WTC11 (cell line): ENCODE results near the gene ETV6. TPM values are rescaled to one million over a fixed set of nuclear protein-coding genes. Genes with fewer than 3 reads are reported as not detected.
A peak's percentile ranks its signal among the peaks of the same experiment; 100 is the strongest.

Experiments used
- ATAC-seq: fragments of 200-7000 bp; cut with Tn5 transposase; 2 replicates; pipeline ENCODE4 v1.10.0; 2021; ENCODE audit warnings: mild to moderate bottlenecking, moderate library complexity
- CTCF ChIA-PET: fragments of 300-600 bp; sonication (Branson Sonifier 250); formaldehyde crosslinking; loops from one replicate; lab custom pipeline; 2021; ENCODE audit warnings: antibody characterized with exemption; lab: Charles Lee
- POLR2A ChIA-PET: fragments of 350-600 bp; sonication (Branson Sonifier 250); formaldehyde crosslinking; loops from one replicate; lab custom pipeline; 2021; ENCODE audit warnings: antibody characterized with exemption; lab: Charles Lee
- DNase-seq: peaks from one replicate; pipeline ENCODE4 v3.0.0; 2021; ENCODE audit warnings: low spot score
- H3K27ac Mint-ChIP-seq: 2 replicates; pipeline ENCODE4 v1.8.0; 2021; ENCODE audit warnings: mixed read lengths
- H3K27me3 Mint-ChIP-seq: 2 replicates; pipeline ENCODE4 v1.8.0; 2021; ENCODE audit warnings: low read depth, mild to moderate bottlenecking, moderate library complexity, mixed read lengths
- H3K36me3 Mint-ChIP-seq: 2 replicates; pipeline ENCODE4 v1.8.0; 2021; ENCODE audit warnings: mixed read lengths
- H3K4me1 Mint-ChIP-seq: 2 replicates; pipeline ENCODE4 v1.8.0; 2022; ENCODE audit warnings: mixed read lengths
- H3K4me3 Mint-ChIP-seq: 2 replicates; pipeline ENCODE4 v1.8.0; 2021; ENCODE audit warnings: mild to moderate bottlenecking, moderate library complexity, mixed read lengths
- H3K9me3 Mint-ChIP-seq: 2 replicates; pipeline ENCODE4 v1.8.0; 2021; ENCODE audit warnings: mixed read lengths
- CREB1 ChIP-seq: sonication (generic); formaldehyde crosslinking; IDR thresholded peaks from 2 replicates; pipeline ENCODE4 v1.8.0; 2023; ENCODE audit warnings: mild to moderate bottlenecking, missing genetic modification reagents
- E2F1 ChIP-seq: sonication (generic); formaldehyde crosslinking; IDR thresholded peaks from 2 replicates; pipeline ENCODE4 v1.8.0; 2022; ENCODE audit warnings: mild to moderate bottlenecking, missing genetic modification reagents
- EMX1 ChIP-seq: fragments of 250-450 bp; sonication (Bioruptor Pico); IDR thresholded peaks from 2 replicates; pipeline ENCODE4 v1.8.0; 2021; ENCODE audit warnings: mild to moderate bottlenecking
- FOXJ3 ChIP-seq: sonication (generic); formaldehyde crosslinking; IDR thresholded peaks from 2 replicates; pipeline ENCODE4 v1.9.0; 2021; ENCODE audit warnings: missing genetic modification reagents, mild to moderate bottlenecking, borderline replicate concordance
- GRHL2 ChIP-seq: fragments of 250-450 bp; sonication (Bioruptor Pico); IDR thresholded peaks from 2 replicates; pipeline ENCODE4 v1.8.0; 2022; ENCODE audit warnings: mild to moderate bottlenecking, moderate library complexity; ENCODE audit not compliant: insufficient replicate concordance, severe bottlenecking
- GTF2I ChIP-seq: fragments of 250-450 bp; sonication (Bioruptor Pico); conservative IDR thresholded peaks from 2 replicates; pipeline ENCODE4 v1.4.0; 2021; ENCODE audit warnings: mild to moderate bottlenecking
- HMGA2 ChIP-seq: fragments of 250-450 bp; sonication (Bioruptor Pico); IDR thresholded peaks from 2 replicates; pipeline ENCODE4 v1.4.0; 2021; ENCODE audit warnings: mild to moderate bottlenecking, moderate library complexity
- MYBL2 ChIP-seq: sonication (generic); formaldehyde crosslinking; IDR thresholded peaks from 2 replicates; pipeline ENCODE4 v1.8.1; 2023; ENCODE audit warnings: mild to moderate bottlenecking, moderate library complexity, missing genetic modification reagents
- NR1H2 ChIP-seq: sonication (generic); formaldehyde crosslinking; IDR thresholded peaks from 2 replicates; pipeline ENCODE4 v1.9.0; 2021; ENCODE audit warnings: mild to moderate bottlenecking, moderate library complexity, missing genetic modification reagents
- RELA ChIP-seq: sonication (generic); formaldehyde crosslinking; IDR thresholded peaks from 2 replicates; pipeline ENCODE4 v1.8.1; 2022; ENCODE audit warnings: missing genetic modification reagents, mild to moderate bottlenecking, borderline replicate concordance
- SMAD3 ChIP-seq: sonication (generic); formaldehyde crosslinking; IDR thresholded peaks from 2 replicates; pipeline ENCODE4 v1.8.0; 2022; ENCODE audit warnings: missing genetic modification reagents, mild to moderate bottlenecking, borderline replicate concordance
- SOX15 ChIP-seq: fragments of 250-450 bp; sonication (Bioruptor Pico); IDR thresholded peaks from 2 replicates; pipeline ENCODE4 v1.9.0; 2021; ENCODE audit warnings: mild to moderate bottlenecking
- SP1 ChIP-seq: sonication (generic); formaldehyde crosslinking; conservative IDR thresholded peaks from 2 replicates; pipeline ENCODE4 v1.8.1; 2022; ENCODE audit warnings: missing genetic modification reagents
- TEAD1 ChIP-seq: sonication (generic); formaldehyde crosslinking; IDR thresholded peaks from 2 replicates; pipeline ENCODE4 v1.8.0; 2022; ENCODE audit warnings: mild to moderate bottlenecking, missing genetic modification reagents
- TP53 ChIP-seq: sonication (generic); formaldehyde crosslinking; IDR thresholded peaks from 2 replicates; pipeline ENCODE4 v1.8.1; 2023; ENCODE audit warnings: mild to moderate bottlenecking, missing genetic modification reagents
- ZNF138 ChIP-seq: sonication (generic); formaldehyde crosslinking; conservative IDR thresholded peaks from 2 replicates; pipeline ENCODE4 v1.8.1; 2022; ENCODE audit warnings: mild to moderate bottlenecking, moderate library complexity, missing genetic modification reagents
- ZNF219 ChIP-seq: sonication (generic); formaldehyde crosslinking; IDR thresholded peaks from 2 replicates; pipeline ENCODE4 v1.8.0; 2023; ENCODE audit warnings: missing genetic modification reagents, mild to moderate bottlenecking, borderline replicate concordance
- ZNF263 ChIP-seq: sonication (generic); formaldehyde crosslinking; IDR thresholded peaks from 2 replicates; pipeline ENCODE4 v1.8.1; 2022; ENCODE audit warnings: low read depth, mild to moderate bottlenecking, moderate library complexity, missing genetic modification reagents
- ZNF317 ChIP-seq: sonication (generic); formaldehyde crosslinking; IDR thresholded peaks from 2 replicates; pipeline ENCODE4 v1.8.1; 2023; ENCODE audit warnings: low read depth, mild to moderate bottlenecking, moderate library complexity, missing genetic modification reagents, borderline replicate concordance
- ZNF416 ChIP-seq: fragments of 250-450 bp; sonication (Bioruptor Pico); IDR thresholded peaks from 2 replicates; pipeline ENCODE4 v1.9.0; 2021; ENCODE audit warnings: mild to moderate bottlenecking, inconsistent platforms
- ZNF423 ChIP-seq: fragments of 250-450 bp; sonication (Bioruptor Pico); IDR thresholded peaks from 2 replicates; pipeline ENCODE4 v2.1.2; 2022; ENCODE audit warnings: mild to moderate bottlenecking, moderate library complexity
- total RNA-seq: library from RNA; stranded (reverse); gene quantifications from 3 replicates; pipeline ENCODE4 v1.2.3, GENCODE V29; 2021
- TF ChIP-seq, protein P1 (sequence below): sonication (generic); formaldehyde crosslinking; IDR thresholded peaks from 2 replicates; pipeline ENCODE4 v1.8.0; 2022; ENCODE audit warnings: mild to moderate bottlenecking, missing genetic modification reagents
- TF ChIP-seq, protein P2 (sequence below): sonication (generic); formaldehyde crosslinking; IDR thresholded peaks from 2 replicates; pipeline ENCODE4 v1.8.1; 2022; ENCODE audit warnings: low read depth, missing genetic modification reagents, borderline replicate concordance
- TF ChIP-seq, protein P3 (sequence below): sonication (generic); formaldehyde crosslinking; conservative IDR thresholded peaks from 2 replicates; pipeline ENCODE4 v1.8.1; 2023; ENCODE audit warnings: mild to moderate bottlenecking, low read depth, missing genetic modification reagents, moderate library complexity
- TF ChIP-seq, protein P4 (sequence below): fragments of 200-600 bp; IDR thresholded peaks from 2 replicates; pipeline ENCODE4 v1.8.0; 2022; ENCODE audit warnings: antibody characterized with exemption
- TF ChIP-seq, protein P5 (sequence below): sonication (generic); formaldehyde crosslinking; IDR thresholded peaks from 2 replicates; pipeline ENCODE4 v1.8.1; 2023; ENCODE audit warnings: mild to moderate bottlenecking, missing genetic modification reagents, borderline replicate concordance

ETV6 gene
- total RNA-seq, 1 experiment from 2014 or later = 23.5 TPM

DNA sequence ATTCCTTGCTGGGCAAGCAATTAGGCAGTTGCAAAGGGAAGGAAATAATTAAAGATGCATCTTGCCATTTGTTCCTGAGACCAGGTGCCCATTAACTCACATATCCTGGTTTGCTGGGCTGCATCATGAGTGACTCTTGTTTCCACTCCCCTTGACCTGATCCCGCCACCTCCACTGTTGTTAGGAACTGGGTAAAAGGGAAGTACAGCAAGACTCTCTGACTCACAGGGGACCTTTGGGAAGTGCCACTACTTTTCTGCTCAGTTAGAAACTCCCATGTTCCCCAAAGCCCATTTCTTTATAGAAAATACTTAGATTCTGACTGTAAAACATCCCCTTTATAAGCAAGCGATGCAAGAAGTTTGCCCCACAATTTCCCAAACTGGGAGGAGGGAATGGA is 235.2 kb downstream of the ETV6 start:
- Mint-ChIP-seq H3K9me3 (no peaks in the 10 kb centered on the region), H3K4me3 (no peak overlapping the region), H3K36me3 (peaks cover 22% of the 10 kb centered on the region), H3K27me3 (no peaks in the 10 kb centered on the region), H3K4me1 (peaks cover 11% of the 10 kb centered on the region), H3K27ac (0 out of 2 replicates have a peak overlapping the region, but pooled peaks have one; percentile 23)
- CTCF ChIA-PET = no interaction called here
- ATAC-seq = no peak
- POLR2A ChIA-PET = no interaction called here
- no peak for TF ChIP-seq TP53 (CRISPR knock-in tag)
- no peak for TF ChIP-seq ZNF423
- no peak for TF ChIP-seq E2F1 (CRISPR knock-in tag)
- no peak for TF ChIP-seq EMX1
- no peak for TF ChIP-seq CREB1 (CRISPR knock-in tag)
- TF ChIP-seq, protein P1, sequence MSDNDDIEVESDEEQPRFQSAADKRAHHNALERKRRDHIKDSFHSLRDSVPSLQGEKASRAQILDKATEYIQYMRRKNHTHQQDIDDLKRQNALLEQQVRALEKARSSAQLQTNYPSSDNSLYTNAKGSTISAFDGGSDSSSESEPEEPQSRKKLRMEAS (CRISPR knock-in tag) = no peak
- TF ChIP-seq MYBL2 = no peak
- no peak for TF ChIP-seq ZNF263
- TF ChIP-seq, protein P2, sequence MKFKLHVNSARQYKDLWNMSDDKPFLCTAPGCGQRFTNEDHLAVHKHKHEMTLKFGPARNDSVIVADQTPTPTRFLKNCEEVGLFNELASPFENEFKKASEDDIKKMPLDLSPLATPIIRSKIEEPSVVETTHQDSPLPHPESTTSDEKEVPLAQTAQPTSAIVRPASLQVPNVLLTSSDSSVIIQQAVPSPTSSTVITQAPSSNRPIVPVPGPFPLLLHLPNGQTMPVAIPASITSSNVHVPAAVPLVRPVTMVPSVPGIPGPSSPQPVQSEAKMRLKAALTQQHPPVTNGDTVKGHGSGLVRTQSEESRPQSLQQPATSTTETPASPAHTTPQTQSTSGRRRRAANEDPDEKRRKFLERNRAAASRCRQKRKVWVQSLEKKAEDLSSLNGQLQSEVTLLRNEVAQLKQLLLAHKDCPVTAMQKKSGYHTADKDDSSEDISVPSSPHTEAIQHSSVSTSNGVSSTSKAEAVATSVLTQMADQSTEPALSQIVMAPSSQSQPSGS (CRISPR knock-in tag) = no peak
- no peak for TF ChIP-seq ZNF416
- TF ChIP-seq, protein P3, sequence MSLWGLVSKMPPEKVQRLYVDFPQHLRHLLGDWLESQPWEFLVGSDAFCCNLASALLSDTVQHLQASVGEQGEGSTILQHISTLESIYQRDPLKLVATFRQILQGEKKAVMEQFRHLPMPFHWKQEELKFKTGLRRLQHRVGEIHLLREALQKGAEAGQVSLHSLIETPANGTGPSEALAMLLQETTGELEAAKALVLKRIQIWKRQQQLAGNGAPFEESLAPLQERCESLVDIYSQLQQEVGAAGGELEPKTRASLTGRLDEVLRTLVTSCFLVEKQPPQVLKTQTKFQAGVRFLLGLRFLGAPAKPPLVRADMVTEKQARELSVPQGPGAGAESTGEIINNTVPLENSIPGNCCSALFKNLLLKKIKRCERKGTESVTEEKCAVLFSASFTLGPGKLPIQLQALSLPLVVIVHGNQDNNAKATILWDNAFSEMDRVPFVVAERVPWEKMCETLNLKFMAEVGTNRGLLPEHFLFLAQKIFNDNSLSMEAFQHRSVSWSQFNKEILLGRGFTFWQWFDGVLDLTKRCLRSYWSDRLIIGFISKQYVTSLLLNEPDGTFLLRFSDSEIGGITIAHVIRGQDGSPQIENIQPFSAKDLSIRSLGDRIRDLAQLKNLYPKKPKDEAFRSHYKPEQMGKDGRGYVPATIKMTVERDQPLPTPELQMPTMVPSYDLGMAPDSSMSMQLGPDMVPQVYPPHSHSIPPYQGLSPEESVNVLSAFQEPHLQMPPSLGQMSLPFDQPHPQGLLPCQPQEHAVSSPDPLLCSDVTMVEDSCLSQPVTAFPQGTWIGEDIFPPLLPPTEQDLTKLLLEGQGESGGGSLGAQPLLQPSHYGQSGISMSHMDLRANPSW (CRISPR knock-in tag) = no peak
- TF ChIP-seq, protein P4, sequence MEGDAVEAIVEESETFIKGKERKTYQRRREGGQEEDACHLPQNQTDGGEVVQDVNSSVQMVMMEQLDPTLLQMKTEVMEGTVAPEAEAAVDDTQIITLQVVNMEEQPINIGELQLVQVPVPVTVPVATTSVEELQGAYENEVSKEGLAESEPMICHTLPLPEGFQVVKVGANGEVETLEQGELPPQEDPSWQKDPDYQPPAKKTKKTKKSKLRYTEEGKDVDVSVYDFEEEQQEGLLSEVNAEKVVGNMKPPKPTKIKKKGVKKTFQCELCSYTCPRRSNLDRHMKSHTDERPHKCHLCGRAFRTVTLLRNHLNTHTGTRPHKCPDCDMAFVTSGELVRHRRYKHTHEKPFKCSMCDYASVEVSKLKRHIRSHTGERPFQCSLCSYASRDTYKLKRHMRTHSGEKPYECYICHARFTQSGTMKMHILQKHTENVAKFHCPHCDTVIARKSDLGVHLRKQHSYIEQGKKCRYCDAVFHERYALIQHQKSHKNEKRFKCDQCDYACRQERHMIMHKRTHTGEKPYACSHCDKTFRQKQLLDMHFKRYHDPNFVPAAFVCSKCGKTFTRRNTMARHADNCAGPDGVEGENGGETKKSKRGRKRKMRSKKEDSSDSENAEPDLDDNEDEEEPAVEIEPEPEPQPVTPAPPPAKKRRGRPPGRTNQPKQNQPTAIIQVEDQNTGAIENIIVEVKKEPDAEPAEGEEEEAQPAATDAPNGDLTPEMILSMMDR = no peak
- no peak for TF ChIP-seq SMAD3 (CRISPR knock-in tag)
- no peak for TF ChIP-seq ZNF317 (CRISPR knock-in tag)
- no peak for TF ChIP-seq ZNF138 (CRISPR knock-in tag)
- no peak for TF ChIP-seq FOXJ3 (CRISPR knock-in tag)
- no peak for TF ChIP-seq ZNF219 (CRISPR knock-in tag)
- no peak for DNase-seq

GRCh38 chr12:11885261-11886038 is 236.0 kb downstream of the ETV6 start:
- H3K4me3 Mint-ChIP-seq = no peak overlapping the region
- H3K4me1 Mint-ChIP-seq = peaks cover 11% of the 10 kb centered on the region
- DNase-seq = no peak
- ChIA-PET CTCF (interaction anchor here (1.2 kb wide), 1 partner anchor 148 kb away, joined by 4 read pairs; no protein-coding TSS in a partner anchor), POLR2A (no interaction called here)
- no peaks in the 10 kb centered on the region for H3K27me3 Mint-ChIP-seq
- ATAC-seq = no peak; the same call in 1 of the 2 replicates
- H3K36me3 Mint-ChIP-seq = peaks cover 23% of the 10 kb centered on the region
- H3K27ac Mint-ChIP-seq = no peak overlapping the region
- H3K9me3 Mint-ChIP-seq = no peaks in the 10 kb centered on the region
- no peak for TF ChIP-seq NR1H2 (CRISPR knock-in tag)
- TF ChIP-seq SP1 (CRISPR knock-in tag) = no peak
- TF ChIP-seq, protein P5, sequence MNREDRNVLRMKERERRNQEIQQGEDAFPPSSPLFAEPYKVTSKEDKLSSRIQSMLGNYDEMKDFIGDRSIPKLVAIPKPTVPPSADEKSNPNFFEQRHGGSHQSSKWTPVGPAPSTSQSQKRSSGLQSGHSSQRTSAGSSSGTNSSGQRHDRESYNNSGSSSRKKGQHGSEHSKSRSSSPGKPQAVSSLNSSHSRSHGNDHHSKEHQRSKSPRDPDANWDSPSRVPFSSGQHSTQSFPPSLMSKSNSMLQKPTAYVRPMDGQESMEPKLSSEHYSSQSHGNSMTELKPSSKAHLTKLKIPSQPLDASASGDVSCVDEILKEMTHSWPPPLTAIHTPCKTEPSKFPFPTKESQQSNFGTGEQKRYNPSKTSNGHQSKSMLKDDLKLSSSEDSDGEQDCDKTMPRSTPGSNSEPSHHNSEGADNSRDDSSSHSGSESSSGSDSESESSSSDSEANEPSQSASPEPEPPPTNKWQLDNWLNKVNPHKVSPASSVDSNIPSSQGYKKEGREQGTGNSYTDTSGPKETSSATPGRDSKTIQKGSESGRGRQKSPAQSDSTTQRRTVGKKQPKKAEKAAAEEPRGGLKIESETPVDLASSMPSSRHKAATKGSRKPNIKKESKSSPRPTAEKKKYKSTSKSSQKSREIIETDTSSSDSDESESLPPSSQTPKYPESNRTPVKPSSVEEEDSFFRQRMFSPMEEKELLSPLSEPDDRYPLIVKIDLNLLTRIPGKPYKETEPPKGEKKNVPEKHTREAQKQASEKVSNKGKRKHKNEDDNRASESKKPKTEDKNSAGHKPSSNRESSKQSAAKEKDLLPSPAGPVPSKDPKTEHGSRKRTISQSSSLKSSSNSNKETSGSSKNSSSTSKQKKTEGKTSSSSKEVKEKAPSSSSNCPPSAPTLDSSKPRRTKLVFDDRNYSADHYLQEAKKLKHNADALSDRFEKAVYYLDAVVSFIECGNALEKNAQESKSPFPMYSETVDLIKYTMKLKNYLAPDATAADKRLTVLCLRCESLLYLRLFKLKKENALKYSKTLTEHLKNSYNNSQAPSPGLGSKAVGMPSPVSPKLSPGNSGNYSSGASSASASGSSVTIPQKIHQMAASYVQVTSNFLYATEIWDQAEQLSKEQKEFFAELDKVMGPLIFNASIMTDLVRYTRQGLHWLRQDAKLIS = no peak
- TF ChIP-seq GRHL2 (CRISPR knock-in tag) = no peak
- no peak for TF ChIP-seq SOX15 (CRISPR knock-in tag)
- no peak for TF ChIP-seq HMGA2 (CRISPR knock-in tag)
- TF ChIP-seq TEAD1 (CRISPR knock-in tag) = no peak
- no peak for TF ChIP-seq GTF2I (CRISPR knock-in tag)
- TF ChIP-seq RELA (CRISPR knock-in tag) = no peak
